Erythroblast (primary cell): ENCODE data around the gene FBLIM1.

Source experiments
- GATA1 ChIP-seq: IDR thresholded peaks from 2 replicates; pipeline ENCODE4 v1.6.1; 2011; ENCODE audit warnings: low read depth, mild to moderate bottlenecking, control low read depth, low read length, moderate library complexity
- POLR2A ChIP-seq: IDR thresholded peaks from 2 replicates; pipeline ENCODE4 v1.6.1; 2011; ENCODE audit warnings: mild to moderate bottlenecking, low read length

GRCh38 chr1:15830258-15830657 lies 71.7 kb downstream of the FBLIM1 start:
- TF ChIP-seq POLR2A = no peak
- TF ChIP-seq GATA1 = no peak
